Stimulated activated CD8-positive, alpha-beta memory T cell treated with anti-CD3 and anti-CD28 coated beads, Interleukin-12 subunit alpha, Interleukin-12 subunit beta, amount 100 ng/mL, for 4 hours (primary cell): ENCODE results near the gene FLNC.

ENCODE experiments used
- DNase-seq: peaks from one replicate; pipeline ENCODE4 v3.0.0-alpha.2; 2020; ENCODE audit warnings: low read depth

Gene FLNC

DNA sequence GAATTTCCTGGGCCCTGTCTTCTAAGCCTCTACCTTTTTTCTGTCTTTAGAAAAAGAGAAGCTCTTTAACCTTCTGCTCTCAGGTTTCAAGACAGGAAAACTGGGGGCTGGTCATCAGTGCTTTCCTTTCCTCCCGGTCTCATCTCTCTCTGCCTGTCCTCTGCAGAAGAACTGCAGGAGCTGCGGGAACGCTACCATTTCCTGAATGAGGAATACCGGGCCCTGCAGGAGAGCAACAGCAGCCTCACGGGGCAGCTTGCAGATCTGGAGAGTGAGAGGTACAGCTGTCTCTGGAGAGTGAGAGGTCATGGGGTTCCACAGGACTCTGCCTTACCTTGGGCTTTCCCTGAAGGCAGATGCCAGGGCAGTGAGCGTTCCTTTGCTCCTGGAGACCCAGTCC lies 25.7 kb upstream of the FLNC start:
- no peak for DNase-seq

DNA sequence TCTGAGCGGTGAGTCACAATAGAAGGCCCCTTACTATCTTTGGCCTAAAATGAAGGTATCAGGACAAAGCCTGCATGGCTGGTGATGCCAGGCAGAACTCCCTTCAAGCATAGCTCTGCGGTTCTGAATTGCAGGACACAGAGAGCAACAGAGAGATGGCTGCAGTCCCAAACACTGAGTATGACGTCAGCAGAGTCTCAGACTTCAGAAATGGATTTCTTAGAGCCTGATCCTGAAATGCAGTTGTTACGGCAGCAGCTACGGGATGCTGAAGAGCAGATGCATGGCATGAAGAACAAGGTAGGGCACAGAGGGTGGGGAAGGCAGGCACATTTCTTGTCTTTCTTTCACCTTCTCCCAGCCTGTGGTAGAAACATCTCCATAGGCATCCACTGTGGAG lies 25.0 kb upstream of the FLNC start:
- DNase-seq: no peak

DNA sequence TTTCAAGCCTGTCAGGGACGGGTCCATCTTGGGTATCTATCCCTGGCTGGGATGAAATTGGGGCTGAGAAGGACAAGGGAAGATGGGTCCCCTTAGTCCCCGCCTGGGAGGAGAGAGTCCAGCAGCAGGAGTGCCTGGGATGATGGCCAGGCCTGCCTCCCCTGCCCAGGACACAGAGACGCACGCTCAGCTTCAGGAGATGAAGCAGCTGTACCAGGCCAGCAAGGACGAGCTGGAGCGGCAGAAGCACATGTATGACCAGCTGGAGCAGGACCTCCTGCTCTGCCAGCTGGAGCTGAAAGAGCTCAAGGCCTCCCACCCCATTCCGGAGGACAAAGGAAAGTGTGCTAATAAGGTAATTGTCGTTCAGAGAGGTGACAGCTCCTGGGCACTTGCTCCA lies 23.0 kb upstream of the FLNC start:
- no peak for DNase-seq

DNA sequence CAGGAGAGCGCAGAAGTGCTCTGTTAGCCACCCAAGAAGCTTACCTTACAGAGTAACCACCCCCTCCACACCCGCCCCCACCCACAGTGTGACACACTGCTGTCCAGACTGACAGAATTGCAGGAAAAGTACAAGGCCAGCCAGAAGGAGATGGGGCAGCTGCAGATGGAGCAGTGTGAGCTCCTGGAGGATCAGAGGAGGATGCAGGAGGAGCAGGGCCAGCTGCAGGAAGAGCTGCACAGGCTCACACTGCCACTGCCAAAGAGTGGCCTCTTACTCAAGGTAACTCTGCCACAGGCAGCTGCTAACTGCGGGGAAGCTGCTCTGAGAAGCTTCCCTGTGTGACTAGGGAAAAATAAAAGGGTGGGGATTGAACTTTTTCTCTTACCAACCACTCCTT lies 20.8 kb upstream of the FLNC start:
- no peak for DNase-seq

DNA sequence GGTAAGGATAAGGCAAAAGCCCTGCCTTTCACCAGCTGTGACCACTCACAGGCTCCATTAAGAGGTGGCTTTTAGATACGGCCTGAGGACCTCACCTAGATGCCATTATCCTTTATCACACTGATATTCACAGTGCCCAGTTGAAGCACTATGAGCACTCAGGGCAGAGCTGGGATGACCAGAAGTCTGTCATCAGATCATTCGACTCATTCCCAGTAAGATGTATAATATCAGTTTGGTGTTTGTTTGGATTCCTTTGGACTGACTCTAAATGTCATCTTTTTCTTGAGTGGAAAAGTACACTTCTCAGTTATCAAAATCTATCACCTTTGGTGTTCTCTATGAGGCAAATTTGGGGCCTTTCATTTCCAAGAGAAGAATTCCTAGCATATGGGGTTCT lies 19.7 kb upstream of the FLNC start:
- no peak for DNase-seq

DNA sequence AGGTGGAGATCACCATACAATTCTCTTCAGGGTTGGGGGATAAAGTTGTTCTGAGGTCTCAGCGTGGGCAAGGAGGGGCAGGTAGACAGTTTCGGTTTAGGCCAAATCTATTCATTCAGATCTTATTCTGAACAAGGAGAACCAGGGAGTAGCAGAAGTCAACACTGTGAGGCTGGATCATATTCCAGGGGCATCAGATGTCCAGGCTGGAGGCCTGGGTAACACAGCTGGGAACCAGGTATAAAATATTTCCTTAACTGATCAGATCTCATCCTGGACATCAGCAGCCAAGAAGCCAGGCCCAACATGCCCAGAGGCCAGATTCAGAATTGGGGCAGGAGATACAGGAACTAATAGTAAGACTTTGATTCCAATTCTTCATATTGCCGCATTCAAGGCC lies 19.2 kb upstream of the FLNC start:
- no peak for DNase-seq

DNA sequence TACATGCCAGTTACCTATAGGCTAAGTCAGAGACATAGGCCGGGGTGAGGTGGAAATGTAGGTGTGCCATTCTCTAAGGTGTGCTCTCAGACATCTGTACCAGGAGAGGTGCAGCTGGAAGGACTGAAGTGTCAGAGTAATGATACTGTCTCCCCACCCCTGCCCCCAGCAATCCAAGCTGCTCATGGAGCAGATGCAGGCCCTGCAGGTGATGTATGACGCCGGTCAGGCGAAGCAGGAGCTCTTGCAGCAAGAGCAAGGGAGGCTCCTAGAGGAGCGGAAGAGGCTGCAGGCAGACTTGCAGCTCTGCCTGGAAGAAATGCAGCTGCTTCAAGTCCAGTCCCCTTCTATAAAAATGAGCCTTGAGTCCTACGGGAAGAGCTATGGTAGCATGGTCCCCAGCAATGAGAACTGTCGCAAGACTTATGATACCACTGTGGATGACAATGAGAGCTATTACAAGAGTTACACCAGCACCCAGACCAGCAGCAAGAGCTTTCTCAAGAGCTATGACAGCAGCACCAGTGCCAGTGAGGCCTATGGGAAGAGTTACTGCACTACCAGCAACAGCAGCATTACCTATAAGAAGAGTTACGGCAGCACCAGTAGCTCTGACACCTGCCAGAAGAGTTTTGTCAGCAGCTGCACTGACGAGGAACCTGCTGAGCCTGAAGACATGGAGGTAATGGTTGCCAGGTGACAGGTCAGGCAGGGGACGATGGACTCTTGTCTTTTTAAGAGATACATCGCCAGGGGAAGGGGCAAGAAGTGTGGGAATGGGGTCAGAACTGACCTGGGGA lies 18.4 kb upstream of the FLNC start:
- no peak for DNase-seq

DNA sequence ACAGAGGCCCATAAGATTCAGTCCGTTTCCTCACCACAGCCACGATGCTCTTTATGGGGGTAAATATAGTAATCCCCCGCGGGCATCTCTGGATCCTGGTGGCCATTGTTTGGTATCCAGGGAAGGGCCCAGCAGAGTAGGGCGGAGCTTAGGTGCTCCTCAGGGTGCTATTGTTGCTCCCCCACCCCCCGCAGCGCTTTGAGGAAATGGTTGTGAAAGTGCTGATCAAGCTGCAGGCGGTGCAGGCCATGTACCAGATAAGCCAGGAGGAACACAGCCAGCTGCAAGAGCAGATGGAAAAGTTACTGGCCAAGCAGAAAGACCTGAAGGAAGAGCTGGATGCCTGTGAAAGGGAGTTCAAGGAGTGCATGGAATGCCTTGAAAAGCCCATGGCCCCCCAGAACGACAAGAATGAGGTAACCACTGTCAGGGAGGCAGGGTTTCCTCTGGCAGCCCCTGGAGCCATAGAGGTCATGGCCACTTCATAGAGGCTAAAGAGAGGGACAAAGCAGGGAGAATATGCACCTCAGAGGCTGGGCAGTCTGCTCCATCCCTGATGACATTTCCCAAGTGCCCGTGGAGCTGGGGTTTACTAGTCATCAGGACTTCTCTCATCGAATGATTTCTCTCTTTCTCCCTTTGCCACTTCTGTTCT lies 17.6 kb upstream of the FLNC start:
- DNase-seq: no peak

DNA sequence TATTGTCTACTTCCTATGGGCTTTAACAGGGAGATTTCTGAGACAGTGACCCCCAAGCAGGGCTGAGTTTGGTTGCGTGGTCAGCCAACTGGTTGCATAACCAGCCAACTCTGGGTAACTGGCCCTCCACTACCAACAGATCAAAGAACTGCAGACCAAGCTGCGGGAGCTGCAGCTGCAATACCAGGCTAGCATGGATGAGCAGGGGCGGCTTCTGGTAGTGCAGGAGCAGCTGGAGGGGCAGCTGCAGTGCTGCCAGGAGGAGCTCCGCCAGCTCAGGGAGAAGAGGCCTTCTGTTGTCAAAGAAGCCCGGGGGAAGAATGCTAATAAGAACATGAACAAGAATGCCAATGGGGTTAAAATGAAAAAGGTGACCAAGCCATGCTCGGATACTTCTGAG lies 15.7 kb upstream of the FLNC start:
- DNase-seq: no peak

DNA sequence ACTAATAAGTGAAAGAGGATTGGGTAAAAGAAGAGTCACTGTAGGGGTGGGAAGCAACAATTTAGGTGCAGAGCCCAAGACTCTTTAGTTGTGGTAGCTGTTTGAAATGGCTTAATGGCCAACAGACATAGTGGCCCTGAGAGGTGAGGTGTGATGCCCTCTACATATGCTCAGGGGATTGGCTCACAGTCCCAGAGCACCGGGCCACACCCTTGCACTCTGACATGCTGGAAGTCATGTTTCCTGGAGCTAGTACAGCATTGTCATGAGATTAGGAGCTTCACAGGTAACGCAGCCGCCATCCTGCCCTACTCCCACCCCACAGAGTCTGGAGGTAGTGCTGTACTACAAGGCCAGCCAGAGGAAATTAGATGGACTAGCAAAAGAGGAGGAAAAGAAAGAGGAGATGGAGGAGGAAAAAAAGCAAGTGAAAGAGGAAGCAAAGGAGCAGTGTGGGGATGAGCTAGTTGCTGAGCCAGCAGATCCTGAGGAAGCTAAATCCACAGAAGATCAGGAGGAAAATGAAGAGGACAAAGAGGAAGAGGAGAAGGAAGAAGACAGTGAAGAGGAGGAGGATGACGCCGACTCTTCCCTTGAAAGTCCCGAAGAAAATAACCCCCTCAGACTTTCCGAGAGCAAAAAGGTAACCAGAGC lies 14.8 kb upstream of the FLNC start:
- no peak for DNase-seq

DNA sequence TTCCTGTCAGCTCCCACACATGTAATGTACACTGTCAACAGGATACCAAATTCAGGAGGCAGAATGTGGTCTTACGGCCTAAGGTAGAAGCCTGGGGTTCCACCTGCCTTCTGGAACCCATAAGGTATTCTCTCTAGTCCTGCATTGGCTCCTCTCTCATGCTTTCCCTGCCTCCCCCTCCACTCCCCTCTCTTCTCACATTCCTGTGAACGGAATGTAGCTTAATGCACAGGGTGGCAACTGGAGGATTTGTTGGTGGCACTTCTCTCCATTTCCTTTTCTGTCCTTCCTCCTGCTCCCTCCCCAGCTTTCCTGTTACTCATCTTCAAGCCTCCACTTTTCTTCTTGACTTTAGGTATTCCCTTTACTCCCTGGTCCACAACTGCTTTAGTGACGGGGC lies 11.5 kb upstream of the FLNC start:
- no peak for DNase-seq

DNA sequence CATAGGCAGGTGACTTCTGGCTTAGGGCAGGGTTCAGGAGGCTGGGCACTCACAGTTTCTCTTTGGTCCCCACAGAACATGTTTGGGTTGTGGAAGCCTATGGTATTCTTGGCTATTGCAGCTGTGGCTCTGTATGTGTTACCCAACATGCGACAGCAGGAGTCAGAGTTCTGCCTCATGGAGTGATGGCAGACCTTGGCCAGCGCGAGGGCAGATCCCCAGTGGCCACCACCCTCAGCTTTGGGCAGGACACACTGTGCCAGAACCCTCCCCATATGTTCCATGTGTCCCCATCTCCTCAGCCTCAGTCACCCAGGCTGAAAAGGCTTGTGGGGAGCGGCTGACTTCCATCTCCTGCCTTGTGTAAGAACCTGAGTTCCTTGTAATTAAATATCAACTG lies 8.5 kb upstream of the FLNC start:
- no peak for DNase-seq

DNA sequence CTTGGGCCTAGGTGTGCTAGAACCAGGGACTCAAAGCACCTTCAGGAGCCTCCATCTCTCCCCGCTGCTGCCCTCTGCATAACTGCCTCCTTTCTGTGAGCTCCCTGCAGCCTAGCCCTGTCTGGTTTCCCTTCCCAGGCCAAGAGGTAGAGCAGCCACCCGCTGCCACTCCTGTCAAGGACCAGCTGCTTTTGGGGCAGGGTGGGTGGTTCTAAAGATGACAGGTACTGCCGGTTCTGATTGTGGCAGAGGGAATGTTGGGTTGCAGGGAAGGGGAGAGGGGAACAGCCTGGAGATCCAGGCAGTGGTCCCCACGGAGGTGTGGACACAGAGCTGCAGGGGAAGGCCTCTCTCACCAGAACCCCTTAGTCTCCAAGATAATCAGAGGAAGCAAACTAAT lies 3.7 kb upstream of the FLNC start:
- no peak for DNase-seq

DNA sequence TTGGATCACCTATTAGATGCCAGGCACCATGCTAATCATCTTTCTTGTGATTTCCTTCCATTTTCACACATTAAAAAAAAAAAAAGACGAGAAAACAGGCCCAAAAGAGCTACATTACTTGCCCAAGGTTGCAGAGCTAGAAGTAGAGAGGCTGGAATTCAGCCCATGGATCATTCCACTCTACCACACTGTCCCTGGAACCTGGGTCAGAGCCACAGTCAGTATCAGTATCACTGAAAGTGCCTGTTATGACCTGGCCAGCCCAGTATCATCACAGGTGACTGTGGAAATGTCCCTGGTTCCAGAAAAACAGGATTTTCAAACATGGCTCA lies 3.3 kb upstream of the FLNC start:
- no peak for DNase-seq

DNA sequence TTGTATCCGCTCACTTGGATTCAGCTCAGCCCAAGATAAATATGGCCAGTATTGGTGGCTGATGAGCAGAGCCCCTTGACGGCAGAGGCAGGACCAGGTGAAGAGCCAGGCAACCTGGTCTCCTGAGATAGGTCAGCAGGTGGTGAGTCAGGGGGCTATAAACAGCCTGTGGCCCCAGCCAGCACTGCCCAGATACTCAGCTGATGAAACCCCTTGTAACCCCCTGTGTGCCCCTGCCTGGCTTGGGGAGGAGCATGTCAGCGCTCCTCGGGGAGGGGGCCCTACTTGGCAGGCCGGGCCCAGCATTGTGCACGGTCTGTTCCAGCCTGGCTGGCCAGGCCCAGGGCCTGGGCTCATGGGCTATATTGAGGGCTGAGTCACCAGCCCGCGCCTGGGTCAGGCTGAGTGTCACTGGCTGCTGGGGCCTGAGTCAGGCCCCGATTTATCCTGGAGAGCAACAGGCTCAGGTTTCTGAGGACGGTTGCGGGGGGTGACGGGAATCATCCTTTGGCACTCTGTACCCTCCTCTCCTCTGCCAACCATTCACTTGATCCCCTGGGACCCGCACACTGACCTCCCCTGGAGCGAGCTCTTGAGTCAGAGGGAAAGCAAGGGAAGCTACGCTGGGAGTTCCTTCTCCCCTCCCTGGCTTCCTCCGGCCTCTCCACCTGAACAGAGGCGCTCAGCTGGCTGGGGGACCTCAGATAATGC lies 2.8 kb upstream of the FLNC start:
- no peak for DNase-seq

DNA sequence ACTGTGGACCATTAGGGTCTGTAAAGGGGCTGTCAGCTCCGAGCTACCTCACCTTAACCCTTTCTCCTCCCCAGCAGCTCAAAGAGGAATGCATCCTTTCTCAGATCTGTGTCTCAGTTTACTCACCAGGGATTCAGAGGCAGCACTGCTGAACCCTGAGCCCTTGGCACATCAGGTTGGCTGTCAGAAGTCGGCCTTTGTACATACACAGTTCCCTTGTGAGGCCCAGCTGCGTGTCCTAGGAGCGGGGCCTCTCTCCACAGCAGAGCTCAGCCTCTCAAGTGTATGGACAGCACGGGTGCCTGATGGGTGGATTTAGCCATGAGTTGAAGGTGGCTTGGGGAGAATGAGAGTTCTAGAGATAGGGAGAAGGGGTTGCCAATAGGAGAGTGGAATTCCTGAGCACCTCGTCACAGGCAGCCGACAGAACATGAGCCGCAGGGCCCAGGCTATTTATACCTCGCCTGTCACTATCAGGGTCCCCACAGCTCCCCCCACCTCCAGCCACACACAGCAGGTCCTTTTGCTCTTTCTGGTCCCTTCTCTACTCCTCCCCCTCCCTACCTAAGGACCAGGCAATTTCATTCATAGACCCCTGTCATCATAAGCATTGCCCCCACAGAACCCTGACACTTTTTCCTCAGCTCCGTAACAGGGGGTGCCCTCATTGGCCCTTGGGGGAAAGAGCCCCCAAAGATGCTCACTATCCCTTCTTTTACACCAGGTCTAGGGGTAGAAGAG lies 2.1 kb upstream of the FLNC start:
- no peak for DNase-seq

DNA sequence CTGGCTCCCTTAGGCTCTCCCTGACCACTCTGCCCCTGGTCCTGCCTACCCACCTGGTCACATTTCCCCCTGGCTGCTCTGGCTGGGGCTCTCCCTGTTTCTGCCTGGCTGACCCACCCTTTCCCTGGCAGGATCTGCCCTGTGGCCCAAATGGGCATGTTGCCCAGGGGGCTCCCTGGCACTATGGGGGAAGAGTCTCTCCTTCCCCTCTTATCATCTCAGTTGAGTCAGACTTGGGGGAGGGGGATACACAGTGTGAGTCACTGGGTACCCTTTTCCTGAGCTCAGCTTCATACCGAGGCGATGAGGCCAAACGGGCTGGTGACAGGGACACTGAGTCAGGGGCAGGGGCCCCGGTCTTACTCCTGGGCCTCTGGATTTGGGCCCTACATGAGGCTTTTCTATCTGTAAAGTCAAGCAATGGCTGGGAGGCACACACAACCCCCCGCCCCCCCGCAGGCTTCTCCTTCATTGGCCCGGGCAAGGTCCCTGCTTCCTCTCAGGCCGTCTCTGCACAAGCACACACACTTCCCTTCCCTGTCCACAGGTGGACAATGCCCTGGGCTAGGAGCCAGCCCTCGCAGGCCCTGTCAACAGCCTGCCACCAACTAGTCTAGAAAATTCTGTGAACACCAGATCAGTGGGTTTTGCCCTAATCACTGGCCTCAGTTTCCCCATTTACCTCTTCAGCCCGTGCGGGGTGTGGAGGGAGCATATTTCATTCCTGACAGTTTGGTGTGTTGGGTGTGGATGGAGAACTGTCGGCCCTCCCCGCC lies 627 bp upstream of the FLNC start:
- no peak for DNase-seq

DNA sequence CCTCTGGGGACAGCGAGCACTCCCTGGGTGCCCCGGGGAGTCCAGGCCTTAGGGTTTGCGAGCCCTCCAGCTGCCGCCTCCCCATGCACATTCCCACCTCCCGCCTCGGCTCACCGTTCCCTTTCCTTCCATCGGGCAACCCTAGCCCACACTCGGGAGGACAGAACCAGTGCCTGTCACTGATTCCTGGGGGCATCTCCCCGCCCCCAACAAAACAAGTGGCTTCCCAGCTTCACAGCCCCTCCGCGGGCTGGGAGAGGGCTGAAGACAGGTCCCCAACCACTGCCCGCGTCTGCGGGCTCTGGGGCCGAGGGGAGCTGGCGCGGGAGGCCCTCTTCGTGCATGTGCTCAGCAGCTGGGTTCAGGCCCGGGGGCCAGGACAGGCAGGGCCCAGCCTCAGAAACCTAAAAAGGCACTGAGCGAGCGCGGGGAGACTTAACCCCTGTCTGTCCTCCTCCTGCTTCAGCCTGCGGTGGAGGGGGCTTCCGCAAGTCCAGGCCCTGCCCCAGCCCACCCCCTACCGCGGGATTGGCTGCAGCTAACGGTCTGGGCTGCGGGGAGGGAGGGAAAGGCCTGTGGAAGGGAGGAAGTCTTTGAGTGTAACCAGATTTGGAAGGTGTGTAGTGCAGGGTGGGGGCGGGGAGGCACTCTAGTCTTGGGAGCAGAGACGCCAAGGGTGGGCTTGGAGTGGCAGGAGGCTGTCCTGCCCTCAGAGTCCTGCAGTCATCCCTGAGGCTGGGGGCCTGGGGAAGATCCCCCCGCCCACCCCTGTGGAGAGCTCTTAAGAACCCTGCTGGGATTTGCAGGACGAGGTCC lies 1.2 kb downstream of the FLNC start:
- no peak for DNase-seq

DNA sequence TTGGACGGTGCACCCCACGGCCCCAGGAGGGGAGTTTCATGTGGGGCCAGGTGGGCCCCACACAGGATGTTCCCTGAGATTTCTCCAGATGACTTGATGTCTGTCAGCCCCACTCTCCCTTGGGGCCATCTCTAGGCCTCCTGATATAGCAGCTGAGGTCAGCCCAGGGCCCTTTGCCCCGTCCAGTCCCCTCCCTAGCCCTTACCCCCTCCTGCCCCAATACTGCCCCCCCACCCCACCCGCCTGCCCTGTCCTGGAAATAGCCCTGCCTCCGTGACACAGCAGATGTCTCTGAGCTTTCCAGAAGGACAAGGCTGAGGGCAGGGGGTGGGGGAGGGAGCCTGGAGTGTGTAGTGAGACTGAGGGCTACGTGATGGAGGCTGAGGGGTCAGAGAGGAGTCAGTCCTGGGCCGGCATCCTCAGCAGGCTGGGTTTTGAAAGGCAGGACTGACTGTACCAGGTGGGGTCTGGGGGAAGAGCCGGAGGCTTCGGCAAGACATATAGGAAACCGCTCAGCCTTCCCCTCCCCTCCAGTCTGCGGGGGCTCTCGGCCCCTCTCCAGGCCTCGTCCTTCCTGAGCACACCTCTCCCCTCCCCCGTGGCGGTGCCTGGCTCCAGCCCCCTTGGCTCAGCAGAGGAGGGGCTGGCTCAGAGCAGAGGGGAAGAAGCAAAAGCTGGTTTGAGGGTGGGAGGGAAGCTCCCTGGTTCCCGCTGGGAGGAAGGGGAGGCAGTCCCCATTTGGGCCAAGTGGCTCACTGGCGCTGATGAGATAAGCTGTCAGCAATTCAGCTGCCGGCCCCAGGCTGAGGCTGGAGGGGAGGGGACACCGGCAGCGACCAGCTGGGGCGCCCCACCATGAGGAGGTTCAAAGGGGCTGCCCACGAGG lies 2.0 kb downstream of the FLNC start:
- no peak for DNase-seq

DNA sequence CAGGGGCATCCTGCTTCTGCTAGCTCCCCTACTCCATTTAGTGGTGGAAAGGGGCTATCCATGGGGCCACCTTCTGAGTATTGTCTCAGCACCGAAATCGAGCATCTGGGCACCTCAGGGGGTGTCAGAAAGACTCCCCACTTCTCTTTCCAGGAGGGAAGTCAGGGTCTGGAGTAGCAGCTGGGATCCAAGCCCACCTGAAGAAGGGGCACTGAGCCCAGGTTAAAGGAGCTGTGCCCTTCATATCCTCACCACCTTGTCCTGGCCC lies 2.6 kb downstream of the FLNC start:
- DNase-seq: no peak
